Posterior vena cava (tissue), 2 donors: ENCODE data around the gene SLC9A9. TPM values are rescaled to one million over a fixed set of nuclear protein-coding genes. Genes with fewer than 3 reads are reported as not detected.

Experiments
- DNase-seq: peaks from one replicate; pipeline ENCODE4 v3.0.0-alpha.2; 2020; ENCODE audit warnings: low spot score
- intact Hi-C, 2 donors: fragments of 100-400 bp; cut with DNase I; formaldehyde crosslinking; loops; one replicate each; pipeline versions ENCODE4 v1.14.1 to v1.14.2; 2022 to 2023
- total RNA-seq, 2 donors: library from RNA; stranded (reverse); fragmentation: NEBNext Ultra II Directional; extraction: Animal tissue kit (Norgen Biotek cat#: 25700); gene quantifications; one replicate each; pipeline ENCODE4 v1.2.1, GENCODE V29; 2021
- donor health status: DM: yes; HTN: yes; CAD: no.
- donor health status: DM: yes; HTN: yes; CAD: no.

Gene SLC9A9
- total RNA-seq, 2 donors from 2014 or later: 20.5 to 28.8 TPM

DNA sequence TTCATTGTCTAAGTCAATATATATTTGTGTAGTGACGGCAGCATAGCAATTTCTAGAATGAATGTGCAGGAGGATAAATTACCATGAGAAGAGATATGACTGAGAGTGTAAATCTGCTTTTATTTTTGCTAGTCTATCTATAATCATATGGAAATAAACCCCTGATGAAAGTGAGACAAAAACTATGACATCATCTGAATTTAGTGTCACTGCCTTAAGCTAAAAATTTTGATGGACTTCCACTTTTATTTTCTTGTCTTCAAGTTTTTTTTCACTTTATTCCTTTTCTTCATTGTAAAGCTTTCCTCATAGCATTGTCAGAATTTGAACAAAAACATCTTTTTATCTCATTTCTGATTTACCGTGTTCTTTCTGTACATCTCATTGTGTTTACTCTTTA lies 486.7 kb downstream of the SLC9A9 start:
- intact Hi-C loops: no loop called here
- no peak for DNase-seq

GRCh38 chr3:143360244-143360643 lies 488.0 kb downstream of the SLC9A9 start:
- intact Hi-C loops: no loop called here
- no peak for DNase-seq

GRCh38 chr3:143358793-143359491 lies 489.3 kb downstream of the SLC9A9 start:
- intact Hi-C loops: no loop called here
- DNase-seq: no peak

DNA sequence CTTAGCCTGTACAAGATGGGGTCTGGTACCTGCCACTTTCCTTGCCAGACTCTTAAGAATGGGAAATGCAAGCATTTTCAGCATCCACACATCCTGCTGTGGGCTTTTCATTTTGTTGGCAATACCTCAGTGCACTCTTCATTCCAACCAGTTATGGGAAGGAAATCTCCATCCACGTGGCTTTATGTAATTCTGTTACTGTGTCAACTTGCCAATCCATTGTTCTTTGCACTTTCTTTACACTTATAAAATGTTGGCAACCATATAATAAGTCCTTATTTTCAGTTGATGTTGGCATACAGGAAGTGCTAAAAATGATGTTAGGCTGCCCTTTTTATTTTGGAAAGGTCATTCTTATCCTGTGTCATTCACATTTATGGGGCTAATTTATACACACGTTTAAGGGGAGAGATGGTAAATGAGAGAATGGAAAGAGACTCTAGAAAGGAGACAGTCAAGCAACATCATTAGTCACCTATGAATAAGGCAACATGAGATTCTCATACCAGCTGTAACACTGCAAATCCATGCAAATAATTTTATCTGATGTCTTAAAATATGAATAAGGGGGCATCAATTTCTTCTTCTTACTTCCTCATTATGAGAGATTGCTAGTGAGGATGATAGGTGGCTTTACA lies 490.0 kb downstream of the SLC9A9 start:
- intact Hi-C loops: no loop called here
- no peak for DNase-seq

DNA sequence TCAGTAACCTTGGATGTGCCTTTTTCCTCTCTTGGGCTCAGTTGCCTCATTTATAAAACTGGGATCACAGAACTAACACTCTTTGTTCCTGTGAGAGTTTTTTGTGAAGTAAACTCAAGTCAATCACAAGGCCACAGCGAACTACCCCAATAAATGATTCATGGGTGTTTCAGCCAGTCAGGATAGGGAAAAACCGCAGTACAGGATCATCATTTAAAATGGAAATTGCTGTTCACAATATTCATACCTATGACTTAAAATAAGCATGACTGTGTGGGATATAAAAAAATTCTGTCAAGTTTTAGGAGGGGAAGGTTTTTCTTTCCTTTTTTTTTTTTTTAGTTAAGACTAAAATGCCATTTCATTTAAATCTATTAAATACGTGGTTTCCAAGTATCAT lies 490.6 kb downstream of the SLC9A9 start:
- intact Hi-C loops: no loop called here
- DNase-seq: no peak

- DNase-seq: no peak
- intact Hi-C loops: no loop called here
Observed at GRCh38 chr3:143356839-143357238, 491.4 kb downstream of the SLC9A9 start.

DNA sequence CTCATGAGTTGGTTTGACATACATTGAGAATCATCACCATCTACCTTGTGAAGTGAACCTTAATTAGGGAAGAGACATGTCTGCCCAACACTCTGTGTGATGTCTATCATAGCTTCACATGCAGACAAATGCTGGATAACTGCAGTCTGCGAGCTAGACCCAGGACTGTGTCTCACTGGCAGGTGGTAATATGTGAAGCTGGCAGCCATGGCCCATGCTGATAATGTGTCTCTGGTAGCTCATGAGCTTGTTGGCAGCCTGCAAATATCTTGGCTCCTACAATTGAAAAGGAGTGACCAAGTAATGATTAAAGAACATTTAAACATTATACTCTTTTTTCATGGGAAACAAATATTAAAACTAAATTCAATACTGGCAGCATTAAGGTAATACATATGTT lies 493.9 kb downstream of the SLC9A9 start:
- intact Hi-C loops: no loop called here
- no peak for DNase-seq

DNA sequence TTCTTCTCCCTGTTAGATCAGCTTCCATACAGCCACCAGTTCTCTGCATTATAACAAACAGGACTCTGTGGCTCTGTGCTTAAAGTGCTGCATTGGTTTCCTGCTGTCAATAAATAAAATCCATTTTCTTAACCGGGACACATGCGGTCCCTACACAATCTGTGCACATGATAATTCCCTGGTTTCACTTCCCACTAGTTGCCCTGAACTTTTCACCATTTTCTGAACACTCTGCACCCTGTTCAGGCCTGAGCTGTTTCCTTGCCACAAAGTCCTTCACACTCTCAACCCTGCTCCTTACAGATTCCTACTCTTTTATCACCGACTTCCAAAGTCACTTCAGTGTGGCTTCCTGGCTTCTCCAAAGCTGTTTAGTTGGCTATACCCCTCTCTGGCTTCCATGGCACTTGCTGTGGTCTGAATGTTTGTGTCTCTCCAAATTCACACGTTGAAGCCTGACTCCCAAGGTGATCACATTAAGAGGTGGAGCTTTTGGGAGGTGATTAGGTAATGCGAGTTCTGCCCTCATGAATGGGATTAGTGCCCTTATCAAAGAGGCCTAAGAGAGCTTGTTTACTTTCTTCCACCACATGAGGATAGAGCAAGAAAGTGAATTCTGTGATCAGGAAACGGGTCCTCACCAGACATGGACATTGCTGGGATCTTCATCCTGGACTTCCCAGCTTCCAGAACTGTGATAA lies 495.3 kb downstream of the SLC9A9 start:
- DNase-seq: no peak
- intact Hi-C loops: no loop called here

DNA sequence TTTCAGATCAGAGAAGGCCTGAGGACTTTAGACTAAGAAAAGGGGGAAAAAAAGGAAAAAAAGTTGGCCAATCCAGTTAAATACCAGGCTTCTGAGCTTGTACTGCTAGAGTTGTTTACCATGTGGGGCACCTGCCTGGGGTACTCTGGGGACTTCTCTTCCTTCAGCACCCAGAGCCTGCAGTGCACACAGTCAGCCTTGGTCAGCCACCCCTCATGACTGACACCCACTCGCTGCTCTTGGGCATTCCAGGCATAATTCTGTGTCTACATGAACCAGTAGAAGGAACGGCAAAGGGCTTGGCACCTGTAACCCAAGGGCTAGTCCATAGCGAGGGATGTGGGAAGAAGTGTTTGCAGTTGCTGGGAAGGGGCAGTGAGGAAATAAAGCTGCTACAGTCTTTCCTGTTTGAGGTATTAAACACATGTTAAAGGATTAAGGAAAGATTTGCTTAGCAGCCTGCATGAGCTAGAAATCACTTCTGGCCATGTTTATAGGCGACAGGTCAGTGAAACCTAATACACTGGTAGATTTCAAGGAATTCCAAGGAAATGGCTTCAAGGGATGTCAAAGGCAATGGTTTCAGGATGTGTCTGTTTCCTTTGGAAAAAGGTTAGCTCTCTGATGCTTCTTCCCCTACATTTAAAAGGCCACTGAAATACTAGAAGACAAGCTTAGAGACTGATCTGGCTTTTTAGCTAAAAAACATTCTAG lies 496.2 kb downstream of the SLC9A9 start:
- DNase-seq: no peak
- intact Hi-C loops: no loop called here

GRCh38 chr3:143351354-143351753 lies 496.9 kb downstream of the SLC9A9 start:
- DNase-seq: no peak
- intact Hi-C loops: no loop called here

- intact Hi-C loops: no loop called here
- DNase-seq: no peak
Observed at GRCh38 chr3:143349455-143349854, 498.8 kb downstream of the SLC9A9 start.

- no peak for DNase-seq
- intact Hi-C loops: no loop called here
Observed at GRCh38 chr3:143348486-143349327, 499.6 kb downstream of the SLC9A9 start.

DNA sequence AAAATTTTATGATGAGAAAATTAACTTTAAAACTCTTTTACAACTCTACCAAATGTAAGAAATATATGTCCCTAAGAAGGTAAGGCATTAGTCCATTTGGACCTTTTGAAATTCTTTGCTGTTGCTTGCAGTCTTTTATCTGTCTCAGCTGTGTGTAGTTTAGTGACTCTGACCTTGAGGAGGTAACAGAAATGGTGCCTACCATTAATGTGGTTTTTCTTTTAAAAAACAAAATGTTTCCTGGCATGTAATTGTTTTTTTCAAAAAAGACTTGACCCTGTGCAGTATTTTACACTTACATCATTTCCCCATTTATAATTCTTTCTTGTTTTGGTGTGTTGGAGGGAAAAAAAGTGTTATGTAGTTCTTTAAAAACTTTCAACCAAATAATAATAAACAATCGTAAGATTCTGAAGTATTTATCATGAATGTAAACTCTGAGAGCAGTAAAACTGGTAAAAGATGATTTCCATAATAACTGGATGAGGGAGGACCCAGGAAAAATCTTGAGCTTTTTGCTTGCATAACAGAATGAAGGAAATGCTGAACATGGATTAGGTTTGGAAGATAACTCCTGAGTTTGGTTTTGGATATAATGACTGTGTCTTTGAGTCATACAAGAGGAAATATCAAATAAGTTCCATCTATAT lies 503.6 kb downstream of the SLC9A9 start:
- DNase-seq: no peak
- intact Hi-C loops: no loop called here

DNA sequence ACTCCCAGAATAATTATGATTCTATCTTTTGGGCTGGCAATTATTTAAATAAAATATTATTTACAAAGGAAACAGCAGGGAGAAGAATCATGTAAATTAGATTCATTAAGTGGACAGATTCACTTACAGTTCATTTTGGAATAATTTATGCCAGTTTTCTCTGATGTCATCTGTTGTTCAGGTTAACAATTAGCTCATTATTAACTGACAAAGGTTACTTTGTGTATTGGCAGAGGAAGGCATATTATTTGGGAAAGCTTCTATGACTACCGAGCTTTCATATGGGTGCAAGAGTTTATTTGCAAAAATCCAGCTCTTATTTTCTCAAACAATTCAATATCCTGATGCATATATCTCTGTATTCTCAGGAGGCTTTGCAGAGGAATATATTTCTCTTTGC lies 504.3 kb downstream of the SLC9A9 start:
- DNase-seq: no peak
- intact Hi-C loops: no loop called here

DNA sequence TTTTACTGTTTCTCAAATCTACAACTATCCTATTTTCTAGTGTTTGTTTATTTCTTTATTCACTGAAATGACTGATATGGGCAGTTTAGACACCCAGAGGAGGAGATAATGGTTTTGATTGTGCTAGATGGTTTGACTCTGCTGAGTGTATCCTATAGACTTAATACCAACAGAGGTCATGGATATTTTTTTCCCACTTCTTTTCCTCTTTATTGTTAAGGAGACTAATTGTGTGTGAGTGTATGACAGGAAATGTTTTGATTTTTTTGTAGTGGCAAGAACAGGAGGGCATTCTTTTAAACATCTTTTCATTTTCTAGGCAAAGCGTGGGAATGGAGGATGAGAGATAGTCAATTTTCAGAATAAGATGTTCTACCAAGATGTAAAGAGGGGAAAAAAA lies 505.2 kb downstream of the SLC9A9 start:
- DNase-seq: no peak
- intact Hi-C loops: no loop called here

DNA sequence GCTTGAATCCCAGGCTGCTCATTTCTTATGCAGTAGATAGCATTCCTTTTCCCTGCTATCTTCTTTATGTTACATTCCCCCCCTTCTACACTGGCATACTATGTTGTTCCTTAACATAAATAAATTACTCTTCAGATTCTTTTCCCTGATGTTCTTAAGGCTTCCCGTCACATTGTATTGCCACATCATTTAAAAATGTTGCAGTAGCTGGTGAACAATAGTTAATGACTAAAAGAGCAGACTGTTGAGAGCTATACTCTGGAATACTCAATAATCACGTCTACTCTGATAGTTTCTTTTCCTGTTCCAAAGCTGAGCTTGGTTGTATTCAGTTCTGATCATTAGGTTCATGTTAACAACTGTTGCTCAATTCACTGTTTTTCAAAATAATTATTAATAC lies 508.8 kb downstream of the SLC9A9 start:
- intact Hi-C loops: no loop called here
- no peak for DNase-seq

- no peak for DNase-seq
- intact Hi-C loops: no loop called here
Observed at GRCh38 chr3:143337387-143337786, 510.9 kb downstream of the SLC9A9 start.

- no peak for DNase-seq
- intact Hi-C loops: no loop called here
Observed at GRCh38 chr3:143334231-143334630, 514.0 kb downstream of the SLC9A9 start.

GRCh38 chr3:143333367-143333766 lies 514.9 kb downstream of the SLC9A9 start:
- no peak for DNase-seq
- intact Hi-C loops: no loop called here
